GM18508 (cell line): ENCODE measurements around the gene MRPS7.

Source experiments
- ATAC-seq: cut with Tn5 transposase; IDR thresholded peaks from one replicate; pipeline ENCODE4 v1.9.1; 2021; ENCODE audit warnings: moderate number of reproducible peaks; ENCODE audit not compliant: insufficient read depth, unreplicated experiment

MRPS7 gene

GRCh38 chr17:75261336-75262111 is at the start of gene MRPS7, which contains the start of gene GGA3:
Gene MRPS7 (plus strand): TSS chr17:75261879. CDS start chr17:75261901, 22 bp downstream.
Gene GGA3 (minus strand): TSS chr17:75261606. CDS start chr17:75261587, 19 bp downstream.
- ATAC-seq, result no peak

- no peak for ATAC-seq
Observed at GRCh38 chr17:75218131-75218530, 43.5 kb upstream of the MRPS7 start.

GRCh38 chr17:75219815-75220214 is 41.9 kb upstream of the MRPS7 start:
- ATAC-seq, result no peak

- no peak for ATAC-seq
Observed at GRCh38 chr17:75225016-75225415, 36.7 kb upstream of the MRPS7 start.

GRCh38 chr17:75227729-75228128 is 34.0 kb upstream of the MRPS7 start:
- ATAC-seq, result no peak

GRCh38 chr17:75228305-75228704 is 33.4 kb upstream of the MRPS7 start:
- no peak for ATAC-seq

- no peak for ATAC-seq
Observed at GRCh38 chr17:75228847-75229246, 32.8 kb upstream of the MRPS7 start.

- no peak for ATAC-seq
Observed at GRCh38 chr17:75231071-75231470, 30.6 kb upstream of the MRPS7 start.

GRCh38 chr17:75231741-75232464 is 29.8 kb upstream of the MRPS7 start:
- ATAC-seq, result no peak

GRCh38 chr17:75232786-75233185 is 28.9 kb upstream of the MRPS7 start:
- ATAC-seq, result no peak

GRCh38 chr17:75237100-75238014 is 24.3 kb upstream of the MRPS7 start:
- no peak for ATAC-seq

GRCh38 chr17:75238020-75238580 is 23.6 kb upstream of the MRPS7 start:
- no peak for ATAC-seq

- ATAC-seq, result no peak
Observed at GRCh38 chr17:75238684-75239191, 22.9 kb upstream of the MRPS7 start.

GRCh38 chr17:75239214-75239613 is 22.5 kb upstream of the MRPS7 start:
- ATAC-seq, result no peak

- no peak for ATAC-seq
Observed at GRCh38 chr17:75239778-75240393, 21.8 kb upstream of the MRPS7 start.

GRCh38 chr17:75240394-75241142 is 21.1 kb upstream of the MRPS7 start:
- ATAC-seq, result no peak

GRCh38 chr17:75241143-75241430 is 20.6 kb upstream of the MRPS7 start:
- no peak for ATAC-seq

- ATAC-seq, result no peak
Observed at GRCh38 chr17:75241502-75241901, 20.2 kb upstream of the MRPS7 start.

- ATAC-seq, result no peak
Observed at GRCh38 chr17:75241996-75242460, 19.7 kb upstream of the MRPS7 start.
